H1 (cell line): ENCODE results near the gene ACSL3. TPM values are rescaled to one million over a fixed set of nuclear protein-coding genes. Genes with fewer than 3 reads are reported as not detected.

ENCODE experiments used
- CHD1 ChIP-seq: IDR thresholded peaks from 2 replicates; pipeline ENCODE4 v1.6.1; 2012; ENCODE audit warnings: low read depth, low read length, improper control_type of control experiment
- EP300 ChIP-seq, 2 experiments: IDR thresholded peaks; 1 replicate in 1 of 2; 2 replicates in 1 of 2; pipeline ENCODE4 v1.6.1; 2011 to 2012; ENCODE audit warnings: low read depth in 2 of 2, low read length in 2 of 2, mild to moderate bottlenecking in 2 of 2, borderline replicate concordance in 1 of 2, inconsistent platforms in 1 of 2, moderate library complexity in 1 of 2
- EZH2 ChIP-seq: fragments of 200-600 bp; sonication (generic); IDR thresholded peaks from 2 replicates; pipeline ENCODE4 v1.7.1; 2012; ENCODE audit warnings: low read depth, mild to moderate bottlenecking, moderate library complexity, low read length, inconsistent platforms; ENCODE audit not compliant: severe bottlenecking
- JUND ChIP-seq: IDR thresholded peaks from 2 replicates; pipeline ENCODE4 v1.6.1; 2011; ENCODE audit warnings: mild to moderate bottlenecking, improper control_type of control experiment, low read length
- KDM4A ChIP-seq: IDR thresholded peaks from one replicate; pipeline ENCODE4 v1.7.1; 2012; ENCODE audit warnings: low read depth, mild to moderate bottlenecking, moderate library complexity, low read length, inconsistent platforms; ENCODE audit not compliant: severe bottlenecking
- KDM5A ChIP-seq: fragments of 200-600 bp; IDR thresholded peaks from 2 replicates; pipeline ENCODE4 v1.7.1; 2012; ENCODE audit warnings: mild to moderate bottlenecking, low read length, inconsistent platforms, mixed read lengths
- RXRA ChIP-seq: IDR thresholded peaks from 2 replicates; pipeline ENCODE4 v1.6.1; 2011; ENCODE audit warnings: low read depth, mild to moderate bottlenecking, low read length, moderate library complexity; ENCODE audit not compliant: insufficient read depth
- SIN3A ChIP-seq, 2 experiments: IDR thresholded peaks in 1 of 2; conservative IDR thresholded peaks in 1 of 2; 2 replicates each; pipeline ENCODE4 v1.6.1; 2011 to 2012; ENCODE audit warnings: low read length in 2 of 2, improper control_type of control experiment in 1 of 2, low read depth in 1 of 2, mild to moderate bottlenecking in 1 of 2
- polyA plus RNA-seq, 7 experiments: library from polyadenylated mRNA; depleted of rRNA in 3 of 7; stranded (reverse) in 5 of 7; unstranded in 2 of 7; fragments of >200 nt in 5 of 7; fragments of 200-250 nt in 2 of 7; gene quantifications; 1 replicate in 5 of 7; 2 replicates in 1 of 7; 4 replicates in 1 of 7; pipeline versions ENCODE4 v1.2.1 to v1.2.3, GENCODE V29; 2011 to 2013; ENCODE audit warnings: missing spikeins in 2 of 7, mixed read lengths in 2 of 7
- total RNA-seq: library from RNA; stranded (reverse); fragmentation: NEBNext Ultra II Directional; extraction: Animal tissue kit (Norgen Biotek cat#: 25700); gene quantifications from 2 replicates; pipeline ENCODE4 v1.2.1, GENCODE V29; 2021

The ACSL3 gene
- total and polyA plus RNA-seq, 2 of the 8 experiments (the other 6 are each of a cell fraction or from before 2014, with no cell fraction given), result 37.5 to 98.1 TPM

- TF ChIP-seq SIN3A (conservative IDR thresholded peaks at IDR 0.05 in 1 of 2, IDR thresholded peaks at IDR 0.05 in 1 of 2; ENCODE audit: low read depth in 1 of 2, low read length in 2 of 2) (no peak), CHD1 (no peak), KDM5A (no peak), RXRA (no peak), EZH2 (no peak), EP300 (IDR thresholded peaks at IDR 0.05; ENCODE audit: borderline replicate concordance in 1 of 2, low read depth in 2 of 2, low read length in 2 of 2) (no peak), JUND (no peak), KDM4A (no peak)
Measured at GRCh38 chr2:222840060-222840802, 20.6 kb upstream of the ACSL3 start (continued).
